Breast epithelium (tissue), 4 donors: ENCODE measurements around the gene LYPLAL1. TPM values are rescaled to one million over a fixed set of nuclear protein-coding genes. Genes with fewer than 3 reads are reported as not detected.

Experiments
- DNase-seq, 2 donors: peaks; one replicate each; pipeline ENCODE4 v3.0.0-alpha.2; 2019; ENCODE audit warnings: low spot score in 2 of 2
- H3K27ac ChIP-seq, 2 donors: fragments of 200-600 bp; sonication (generic) in 1 of 2; one replicate each; pipeline ENCODE4 v1.5.1; 2016 to 2019; ENCODE audit warnings: mild to moderate bottlenecking in 1 of 2
- H3K27me3 ChIP-seq, 2 donors: fragments of 200-600 bp; sonication (generic) in 1 of 2; one replicate each; pipeline versions ENCODE4 v1.5.1 to v1.6.0; 2017 to 2019; ENCODE audit warnings: control low read depth in 1 of 2, mild to moderate bottlenecking in 1 of 2
- H3K36me3 ChIP-seq: fragments of 200-600 bp; one replicate; pipeline ENCODE4 v1.5.1; 2019
- H3K4me1 ChIP-seq, 2 donors: fragments of 200-600 bp; sonication (generic); one replicate each; pipeline ENCODE4 v1.5.1; 2016 to 2019; ENCODE audit warnings: control low read depth in 1 of 2
- H3K4me3 ChIP-seq, 3 donors: fragments of 200-600 bp; sonication (generic); 1 replicate in 2 of 3; 2 replicates in 1 of 3; pipeline ENCODE4 v1.5.1; 2016 to 2019; ENCODE audit warnings: mild to moderate bottlenecking in 3 of 3, moderate library complexity in 2 of 3
- H3K9me3 ChIP-seq, 2 donors: fragments of 200-600 bp; sonication (generic) in 1 of 2; one replicate each; pipeline ENCODE4 v1.5.1; 2016 to 2019; ENCODE audit warnings: control low read depth in 1 of 2
- CTCF ChIP-seq, 3 donors: fragments of 450-650 bp; IDR thresholded peaks; one replicate each; pipeline ENCODE4 v1.5.1; 2016 to 2017; ENCODE audit warnings: antibody characterized with exemption in 3 of 3, mild to moderate bottlenecking in 3 of 3, moderate library complexity in 3 of 3
- POLR2A ChIP-seq: fragments of 450-650 bp; IDR thresholded peaks from one replicate; pipeline ENCODE4 v1.6.1; 2016; ENCODE audit warnings: antibody characterized with exemption, mild to moderate bottlenecking, moderate library complexity
- POLR2AphosphoS5 ChIP-seq, 3 donors: sonication (generic); formaldehyde crosslinking; IDR thresholded peaks; one replicate each; pipeline ENCODE4 v1.6.1; 2017; ENCODE audit warnings: antibody characterized with exemption in 3 of 3
- intact Hi-C: fragments of 100-400 bp; cut with DNase I; formaldehyde crosslinking; loops from one replicate; pipeline ENCODE4 v1.15.1; 2023; ENCODE audit warnings: low total_unique reads
- total RNA-seq, 3 donors: library from RNA; depleted of rRNA; stranded (reverse); fragments of >200 nt; gene quantifications; one replicate each; pipeline ENCODE4 v1.1.0, GENCODE V29; 2016

The LYPLAL1 gene
- total RNA-seq: 10 to 100 TPM; 21.0 to 40.0 (median 29.9) TPM

DNA sequence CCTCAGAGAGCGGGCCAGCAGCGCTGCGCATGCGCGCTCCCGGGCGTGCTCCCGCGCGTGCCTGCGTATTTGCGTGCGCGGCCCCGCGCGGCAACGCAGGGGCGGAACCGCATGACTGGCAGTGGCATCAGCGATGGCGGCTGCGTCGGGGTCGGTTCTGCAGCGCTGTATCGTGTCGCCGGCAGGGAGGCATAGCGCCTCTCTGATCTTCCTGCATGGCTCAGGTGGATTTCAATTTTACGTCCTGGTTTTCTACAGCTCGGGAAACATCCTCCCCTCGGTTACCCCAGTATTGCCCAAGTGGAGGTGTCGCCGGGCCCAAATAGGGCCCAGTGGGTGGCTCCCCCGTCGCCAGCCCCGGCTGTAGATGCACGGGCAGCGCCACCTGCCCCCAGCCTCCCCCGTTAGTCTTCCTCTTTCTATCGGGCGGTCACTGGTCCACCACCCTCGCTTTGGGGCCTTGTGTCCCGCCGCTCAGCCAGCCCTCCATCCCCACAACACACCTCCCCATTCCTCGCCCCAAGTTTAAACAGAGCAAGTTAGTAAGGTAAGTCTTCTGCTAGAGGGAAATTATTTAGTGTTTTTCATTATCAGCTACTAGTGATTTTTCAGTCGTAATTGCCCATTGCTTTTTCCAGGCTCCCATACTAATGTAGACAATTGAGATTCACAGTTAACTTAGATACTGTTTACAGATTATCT, at the start of gene LYPLAL1:
TSS of gene LYPLAL1 (plus strand) at position 121 of the 702 bp plus-strand sequence. CDS start at position 134, 13 bp downstream.
- intact Hi-C loops: no loop called here
- DNase-seq: peak; percentile 78 to 83
- Histone ChIP-seq H3K27me3 (no peaks in the 10 kb centered on the region), H3K27ac (peak within 1 kb of the TSS; percentile 92), H3K36me3 (no peaks in the 10 kb centered on the region), H3K4me3 (peak within 1 kb of the TSS; percentile 73 to 87 (median 77)), H3K4me1 (peaks cover 0 to 9% of the 10 kb centered on the region in 2 donors), H3K9me3 (no peaks in the 10 kb centered on the region)
- TF ChIP-seq CTCF (IDR thresholded peaks at IDR 0.05) (no peak), POLR2AphosphoS5 (IDR thresholded peaks at IDR 0.05) (peak; percentile 84 to 97 (median 94)), POLR2A (peak; percentile 80)

- Histone ChIP-seq H3K4me1 (no peaks in the 10 kb centered on the region), H3K27me3 (no peaks in the 10 kb centered on the region), H3K4me3 (no peak overlapping the region), H3K27ac (no peak overlapping the region), H3K36me3 (no peaks in the 10 kb centered on the region), H3K9me3 (no peaks in the 10 kb centered on the region)
- DNase-seq: no peak
- intact Hi-C loops: no loop called here
- TF ChIP-seq CTCF (IDR thresholded peaks at IDR 0.05): no peak
These were observed 49.5 kb upstream of the LYPLAL1 start for GRCh38 chr1:219124163-219124562.

DNA sequence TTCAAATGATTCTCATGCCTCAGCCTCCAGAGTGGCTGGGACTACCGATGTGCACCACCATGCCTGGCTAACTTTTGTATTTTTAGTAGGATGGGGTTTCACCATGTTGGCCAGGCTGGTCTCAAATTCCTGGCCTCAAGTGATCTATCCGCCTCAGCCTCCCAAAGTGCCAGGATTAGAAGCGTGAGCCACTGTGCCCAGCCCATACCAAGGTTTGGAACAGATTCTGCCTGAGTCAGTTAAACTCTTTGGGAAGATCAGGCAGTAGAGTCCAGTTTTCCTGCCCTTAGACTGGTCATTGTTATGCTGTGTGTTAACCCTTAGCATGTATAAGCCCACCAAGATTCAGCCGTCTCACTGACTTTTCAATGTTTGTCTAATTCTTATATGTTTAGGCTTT, 48.3 kb upstream of the LYPLAL1 start:
- TF ChIP-seq POLR2A: no peak
- TF ChIP-seq CTCF (IDR thresholded peaks at IDR 0.05): no peak
- no peak for TF ChIP-seq POLR2AphosphoS5 (IDR thresholded peaks at IDR 0.05)
- Histone ChIP-seq H3K36me3 (no peaks in the 10 kb centered on the region), H3K9me3 (no peaks in the 10 kb centered on the region), H3K27ac (no peak overlapping the region), H3K4me1 (no peaks in the 10 kb centered on the region), H3K27me3 (no peaks in the 10 kb centered on the region), H3K4me3 (no peak overlapping the region)
- intact Hi-C loops: no loop called here
- DNase-seq: no peak

GRCh38 chr1:219126377-219126776, 47.3 kb upstream of the LYPLAL1 start:
- Histone ChIP-seq H3K27ac (no peak overlapping the region), H3K9me3 (no peaks in the 10 kb centered on the region), H3K4me1 (no peaks in the 10 kb centered on the region), H3K36me3 (no peaks in the 10 kb centered on the region), H3K4me3 (no peak overlapping the region), H3K27me3 (no peaks in the 10 kb centered on the region)
- no peak for DNase-seq
- TF ChIP-seq CTCF (IDR thresholded peaks at IDR 0.05) (no peak), POLR2A (no peak), POLR2AphosphoS5 (IDR thresholded peaks at IDR 0.05) (no peak)
- intact Hi-C loops: no loop called here

GRCh38 chr1:219128957-219129356, 44.7 kb upstream of the LYPLAL1 start:
- no peak for DNase-seq
- Histone ChIP-seq H3K27ac (no peak overlapping the region), H3K36me3 (no peaks in the 10 kb centered on the region), H3K4me1 (no peaks in the 10 kb centered on the region), H3K27me3 (no peaks in the 10 kb centered on the region), H3K9me3 (no peaks in the 10 kb centered on the region), H3K4me3 (no peak overlapping the region)
- TF ChIP-seq POLR2AphosphoS5 (IDR thresholded peaks at IDR 0.05): no peak
- no peak for TF ChIP-seq CTCF (IDR thresholded peaks at IDR 0.05)
- no peak for TF ChIP-seq POLR2A
- intact Hi-C loops: no loop called here
